Mesenteric fat pad (tissue), 1 donor: ENCODE data around the gene ZNF672. TPM values are rescaled to one million over a fixed set of nuclear protein-coding genes. Genes with fewer than 3 reads are reported as not detected.
"Not testable (repeated sequence)": the region's sequence is repeated elsewhere in the genome, so short reads cannot be mapped to it uniquely, and the experiment has no call there.

ENCODE experiments used
- DNase-seq: peaks from one replicate; pipeline ENCODE4 v3.0.0-alpha.2; 2020; ENCODE audit warnings: low spot score
- microRNA-seq: library from miRNA; unstranded; fragments of <30 nt; microRNA quantifications from one replicate; pipeline ENCODE4 v1.2.0, GENCODE V29; 2020; ENCODE audit warnings: borderline number of aligned reads
- total RNA-seq: library from RNA; stranded (reverse); fragmentation: NEBNext Ultra II Directional; extraction: Animal tissue kit (Norgen Biotek cat#: 25700); gene quantifications from one replicate; pipeline ENCODE4 v1.2.1, GENCODE V29; 2021
- donor health status: DM: yes; HTN: yes; CAD: no.

Gene ZNF672
- total RNA-seq, 1 donor from 2014 or later, result 18.6 TPM

DNA sequence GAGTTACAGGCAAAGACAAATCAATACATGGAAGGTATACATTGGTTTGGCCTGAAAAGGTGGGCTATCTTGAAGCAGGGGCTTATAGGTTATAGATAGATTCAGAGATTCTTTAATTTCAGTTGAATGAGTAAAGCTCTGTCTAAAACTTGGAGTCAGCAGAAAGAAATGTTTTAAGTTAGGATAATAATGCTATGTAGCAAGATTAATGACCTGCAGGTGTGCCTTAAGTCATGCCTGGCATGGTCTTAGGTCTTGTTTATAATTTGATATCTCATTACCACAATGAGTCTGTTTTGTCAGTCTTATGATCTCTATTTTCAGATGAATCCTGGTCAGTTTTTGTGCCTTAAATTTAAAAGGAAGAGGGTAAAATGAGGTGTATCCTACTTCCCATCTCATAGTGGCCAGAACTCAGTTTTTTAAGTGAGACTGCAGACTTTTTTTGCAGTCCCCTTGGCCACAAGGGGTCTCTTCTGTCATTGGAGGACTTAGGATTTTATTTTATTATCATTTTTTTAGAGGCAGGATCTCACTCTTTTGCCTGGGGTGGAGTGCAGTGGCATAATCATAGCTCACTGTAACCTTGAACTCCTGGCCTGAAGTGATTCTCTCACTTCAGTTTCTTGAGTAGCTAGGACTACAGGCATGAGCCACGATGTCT, 46.7 kb downstream of the ZNF672 start:
- no peak for DNase-seq

DNA sequence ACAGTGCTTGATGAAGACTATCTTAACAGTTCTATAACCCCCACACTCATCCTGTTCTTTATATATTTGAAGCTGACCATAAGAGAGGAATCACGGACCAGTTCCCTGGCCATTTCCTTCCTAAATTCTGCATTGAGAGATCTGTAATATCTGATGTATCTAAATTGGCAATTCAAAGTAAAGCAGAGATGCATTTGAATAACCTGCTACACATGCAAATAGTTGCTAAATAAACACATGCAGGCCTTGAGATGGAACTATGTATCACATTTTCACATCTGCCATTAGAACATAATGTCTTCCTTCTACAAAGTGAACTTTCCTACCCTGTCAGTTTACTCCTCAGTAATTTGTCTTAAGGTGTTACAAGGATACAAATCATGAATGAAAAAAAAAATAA, 47.6 kb downstream of the ZNF672 start:
- no peak for DNase-seq

- no peak for DNase-seq
Measured at GRCh38 chr1:248886237-248886895, 48.3 kb downstream of the ZNF672 start.

GRCh38 chr1:248889914-248890243, 51.9 kb downstream of the ZNF672 start:
- DNase-seq, result not testable (repeated sequence)

DNA sequence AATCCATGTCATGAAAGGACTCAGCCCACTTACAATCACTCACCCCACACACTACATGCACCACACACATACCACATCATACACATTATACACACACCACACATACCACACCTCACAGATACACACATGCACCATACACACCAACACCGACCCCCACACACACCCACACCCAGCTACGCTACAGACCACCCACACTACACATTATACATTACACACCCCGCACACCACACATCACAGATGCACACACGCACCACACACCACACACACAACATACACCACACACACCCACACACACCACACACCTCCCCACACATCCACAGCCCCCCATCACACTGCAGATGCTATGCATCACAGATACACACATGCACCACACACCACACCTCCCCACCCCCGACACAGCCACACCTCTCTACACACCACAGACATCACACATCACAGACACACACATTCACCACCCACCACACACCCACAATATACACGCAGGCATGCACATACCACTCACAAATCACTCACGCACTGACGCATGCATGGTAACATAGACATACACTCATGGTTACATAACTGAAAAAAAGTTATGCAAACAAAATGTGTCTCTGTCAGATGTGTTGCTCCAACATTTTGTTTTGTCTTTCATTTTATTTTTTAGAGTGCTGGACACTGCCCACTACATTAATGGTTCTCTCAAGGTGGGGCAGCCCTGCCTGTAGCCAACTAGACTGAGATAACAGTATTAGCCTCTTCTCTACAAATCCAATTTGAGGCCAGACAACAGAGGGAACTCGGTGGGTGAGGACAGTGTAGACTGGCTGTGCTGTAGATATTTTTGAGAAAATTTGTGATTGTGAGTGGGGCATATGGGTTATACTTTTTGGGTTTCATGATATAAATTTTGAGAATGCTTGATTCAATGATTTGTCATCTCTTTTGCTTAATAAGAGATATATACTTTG, 52.8 kb downstream of the ZNF672 start:
- no peak for DNase-seq

GRCh38 chr1:248891758-248892157, 53.7 kb downstream of the ZNF672 start:
- no peak for DNase-seq

- no peak for DNase-seq
Measured at GRCh38 chr1:248892590-248892989, 54.6 kb downstream of the ZNF672 start.

- no peak for DNase-seq
Measured at GRCh38 chr1:248894837-248895236, 56.8 kb downstream of the ZNF672 start.

DNA sequence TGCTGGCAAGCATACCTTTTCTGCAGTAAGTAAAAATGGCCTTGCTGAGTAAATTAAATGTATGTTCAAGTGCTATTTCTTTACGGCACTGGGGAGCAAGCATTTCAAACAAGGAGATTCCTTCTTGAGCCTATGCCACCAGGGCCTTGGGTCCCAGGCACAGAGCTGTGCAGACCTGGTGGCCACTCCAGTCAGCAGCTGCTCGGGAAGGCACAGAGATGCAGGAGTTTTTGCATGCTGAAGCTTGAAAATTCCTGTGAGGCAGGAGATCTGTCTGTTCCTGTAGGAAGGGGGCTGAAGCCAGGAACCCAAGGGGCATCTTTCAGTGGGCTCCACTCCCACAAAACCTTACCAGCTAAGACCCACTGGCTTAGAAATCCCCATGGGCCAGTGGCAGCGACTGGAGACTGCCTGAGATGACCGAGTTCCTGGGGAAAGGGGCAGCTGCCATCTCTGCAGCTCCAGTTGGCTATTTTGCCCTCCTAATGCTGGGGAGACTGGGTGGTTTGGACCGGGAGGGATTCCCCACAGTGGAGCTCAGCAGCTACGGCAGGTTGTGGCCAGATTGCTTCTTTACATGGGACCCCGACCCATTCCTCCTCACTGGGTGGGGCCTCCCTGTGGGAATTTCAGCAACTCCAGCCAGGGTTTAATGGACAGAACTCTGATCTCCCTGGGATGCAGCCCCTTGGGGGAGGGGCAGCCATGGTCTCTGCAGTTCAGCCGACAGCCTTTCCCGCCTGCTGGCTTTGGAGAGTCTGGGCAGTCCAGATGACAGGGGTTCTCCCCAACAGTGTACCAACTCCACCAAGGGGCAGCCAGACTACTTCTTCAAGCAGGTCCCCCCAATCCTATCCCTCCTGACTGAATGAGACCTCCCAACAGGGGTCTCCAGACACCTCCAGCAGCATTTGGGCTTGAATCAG, 59.7 kb downstream of the ZNF672 start:
- DNase-seq, result no peak

Small RNA genes within 50 kb of the gene (microRNA-seq; reads per million reads assigned to microRNA genes)
- not detected for gene MIR3124

Other genes starting within 250 kb of the ZNF672 start
- gene OR2T10, start 240.5 kb upstream of the ZNF672 start, total RNA-seq, result not detected
- gene OR2T11, start 203.1 kb upstream of the ZNF672 start, total RNA-seq, result not detected
- not detected for gene OR2T35, start 192.9 kb upstream of the ZNF672 start, total RNA-seq
- gene OR2T27, start 182.7 kb upstream of the ZNF672 start, total RNA-seq, result not detected
- gene OR14I1, start 135.5 kb upstream of the ZNF672 start, total RNA-seq, result not detected
- not detected for gene LYPD8, start 82.5 kb upstream of the ZNF672 start, total RNA-seq
- gene SH3BP5L, start 12.3 kb upstream of the ZNF672 start, total RNA-seq, result 15.9 TPM
- 18.4 TPM for gene ZNF692, start 20.9 kb downstream of the ZNF672 start, total RNA-seq
- gene PGBD2, start 68.0 kb downstream of the ZNF672 start, total RNA-seq, result 2.9 TPM